Stomach (tissue), 4 donors: ENCODE results near the gene DDC.

Experiments
- EP300 ChIP-seq: sonication (generic); formaldehyde crosslinking; IDR thresholded peaks from one replicate; pipeline ENCODE4 v1.6.1; 2017; ENCODE audit warnings: antibody characterized with exemption
- TF ChIP-seq, protein P1 (sequence below), 7 experiments: fragments of 450-650 bp in 4 of 7; fragments of 200-600 bp in 3 of 7; sonication (generic) in 3 of 7; IDR thresholded peaks; one replicate each; pipeline ENCODE4 v1.5.1; 2016 to 2019; ENCODE audit warnings: antibody characterized with exemption in 7 of 7, control low read depth in 2 of 7, mild to moderate bottlenecking in 1 of 7

DNA sequence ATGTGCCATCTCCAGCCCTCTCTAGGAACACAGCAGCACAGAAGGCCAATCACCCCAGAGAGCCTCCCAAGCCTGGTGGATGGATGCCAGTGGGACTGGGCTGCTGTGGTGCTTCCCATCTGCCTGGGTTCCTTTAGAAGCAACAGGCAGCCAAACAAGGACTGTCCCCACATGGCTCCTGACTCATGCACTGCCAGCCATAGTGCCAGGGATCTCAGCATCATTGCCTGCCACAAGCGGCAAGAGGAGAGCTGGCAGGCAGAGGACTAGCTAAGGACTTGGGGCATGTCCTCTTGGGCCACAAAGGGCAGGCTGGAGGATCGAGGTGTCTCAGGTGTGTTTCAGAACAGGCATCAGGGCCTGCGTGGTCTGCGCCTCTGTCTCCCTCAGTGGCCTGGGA, 91.7 kb downstream of the DDC start:
- TF ChIP-seq, protein P1, sequence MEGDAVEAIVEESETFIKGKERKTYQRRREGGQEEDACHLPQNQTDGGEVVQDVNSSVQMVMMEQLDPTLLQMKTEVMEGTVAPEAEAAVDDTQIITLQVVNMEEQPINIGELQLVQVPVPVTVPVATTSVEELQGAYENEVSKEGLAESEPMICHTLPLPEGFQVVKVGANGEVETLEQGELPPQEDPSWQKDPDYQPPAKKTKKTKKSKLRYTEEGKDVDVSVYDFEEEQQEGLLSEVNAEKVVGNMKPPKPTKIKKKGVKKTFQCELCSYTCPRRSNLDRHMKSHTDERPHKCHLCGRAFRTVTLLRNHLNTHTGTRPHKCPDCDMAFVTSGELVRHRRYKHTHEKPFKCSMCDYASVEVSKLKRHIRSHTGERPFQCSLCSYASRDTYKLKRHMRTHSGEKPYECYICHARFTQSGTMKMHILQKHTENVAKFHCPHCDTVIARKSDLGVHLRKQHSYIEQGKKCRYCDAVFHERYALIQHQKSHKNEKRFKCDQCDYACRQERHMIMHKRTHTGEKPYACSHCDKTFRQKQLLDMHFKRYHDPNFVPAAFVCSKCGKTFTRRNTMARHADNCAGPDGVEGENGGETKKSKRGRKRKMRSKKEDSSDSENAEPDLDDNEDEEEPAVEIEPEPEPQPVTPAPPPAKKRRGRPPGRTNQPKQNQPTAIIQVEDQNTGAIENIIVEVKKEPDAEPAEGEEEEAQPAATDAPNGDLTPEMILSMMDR (IDR thresholded peaks at IDR 0.05): no peak
- peak; percentile 26 for TF ChIP-seq EP300
